ENCODE data around the gene CRP.

- no peak for TF ChIP-seq CTCF (IDR thresholded peaks at IDR 0.05; ENCODE audit: low read depth, low read length, poor library complexity, severe bottlenecking)
- no peak for TF ChIP-seq EZH2phosphoT487 (IDR thresholded peaks at IDR 0.05; ENCODE audit: borderline replicate concordance, low read length)
Measured at GRCh38 chr1:159699653-159700052, 14.7 kb downstream of the CRP start.

Data from DOHH2 (cell line).